Activated CD4-positive, alpha-beta T cell treated with anti-CD3 and anti-CD28 coated beads for 48 hours (primary cell): ENCODE results near the gene POLK.
"Not testable (repeated sequence)": the region's sequence is repeated elsewhere in the genome, so short reads cannot be mapped to it uniquely, and the experiment has no call there.

Source experiments
- DNase-seq: peaks from one replicate; pipeline ENCODE4 v3.0.0-alpha.2; 2020

Gene POLK

DNA sequence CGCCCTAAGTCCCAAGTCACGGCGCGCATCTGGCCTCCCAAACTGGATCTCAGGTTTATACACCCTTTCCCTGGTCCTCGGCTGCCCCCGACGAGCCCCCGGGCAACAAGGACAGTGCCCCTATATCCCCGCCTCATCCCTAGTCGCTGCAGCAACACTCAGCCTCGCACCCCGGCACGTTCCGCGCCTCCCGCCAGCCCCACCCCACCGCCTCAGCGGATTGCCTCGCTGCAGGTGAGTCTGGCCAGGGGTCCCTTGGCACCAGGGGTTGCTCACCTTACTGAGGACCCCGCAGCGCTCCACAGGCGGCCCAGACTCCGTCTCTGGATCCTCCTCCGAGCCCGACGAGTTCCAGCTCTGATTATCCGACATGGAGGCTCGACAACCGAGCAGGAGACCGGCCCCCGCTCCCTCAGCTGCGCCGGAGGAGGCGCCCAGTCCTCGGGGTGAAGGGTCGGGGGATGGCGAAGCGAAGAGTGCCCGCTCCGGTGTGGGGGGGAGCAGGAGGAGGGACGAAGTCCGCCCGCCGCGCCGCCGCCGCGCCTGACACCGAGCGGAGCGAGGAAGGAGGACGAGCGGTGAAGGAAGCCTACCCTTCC, 756 bp upstream of the POLK start:
- peak; percentile 57 for DNase-seq

GRCh38 chr5:75512383-75513074, 838 bp downstream of the POLK start:
- no peak for DNase-seq

DNA sequence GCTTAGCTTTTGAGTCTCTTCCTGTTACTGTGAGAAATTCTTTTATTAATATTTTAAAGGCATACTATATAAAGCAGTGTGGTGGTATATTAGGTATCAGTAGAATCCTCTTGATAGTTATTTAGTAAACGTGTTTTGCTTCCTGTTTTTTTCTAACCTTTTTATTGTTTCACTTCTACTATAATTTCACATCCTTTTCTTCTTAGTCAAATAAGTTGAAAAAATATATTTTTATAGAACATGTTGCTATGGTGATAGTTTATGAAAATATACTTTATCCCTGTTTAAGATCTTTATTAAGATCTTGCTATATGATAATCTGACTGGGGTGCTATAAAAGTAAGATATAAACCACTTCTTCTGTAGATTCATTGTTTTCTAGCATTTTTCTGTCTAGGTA, 2.1 kb downstream of the POLK start:
- DNase-seq, result no peak

DNA sequence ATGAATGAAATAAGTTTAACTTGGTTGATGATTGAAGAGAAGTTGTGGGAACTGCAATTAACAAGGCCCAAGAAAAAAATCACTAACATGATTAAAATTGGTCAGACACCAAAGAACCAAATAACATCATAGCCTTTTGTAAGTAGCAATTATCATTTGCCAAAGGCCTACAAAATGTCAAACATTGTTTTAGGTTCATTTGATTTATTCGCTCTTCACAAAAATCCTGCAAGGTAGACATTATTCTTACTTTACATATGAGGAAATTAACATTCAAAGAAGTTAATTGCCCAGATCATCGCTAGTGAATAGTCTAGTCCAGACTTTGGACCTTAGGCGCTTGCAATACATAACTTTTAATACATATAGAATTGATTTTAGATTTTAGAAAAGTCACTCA, 2.6 kb downstream of the POLK start:
- no peak for DNase-seq

GRCh38 chr5:75519761-75520160, 8.1 kb downstream of the POLK start:
- no peak for DNase-seq

- no peak for DNase-seq
Measured at GRCh38 chr5:75521195-75521594, 9.5 kb downstream of the POLK start.

DNA sequence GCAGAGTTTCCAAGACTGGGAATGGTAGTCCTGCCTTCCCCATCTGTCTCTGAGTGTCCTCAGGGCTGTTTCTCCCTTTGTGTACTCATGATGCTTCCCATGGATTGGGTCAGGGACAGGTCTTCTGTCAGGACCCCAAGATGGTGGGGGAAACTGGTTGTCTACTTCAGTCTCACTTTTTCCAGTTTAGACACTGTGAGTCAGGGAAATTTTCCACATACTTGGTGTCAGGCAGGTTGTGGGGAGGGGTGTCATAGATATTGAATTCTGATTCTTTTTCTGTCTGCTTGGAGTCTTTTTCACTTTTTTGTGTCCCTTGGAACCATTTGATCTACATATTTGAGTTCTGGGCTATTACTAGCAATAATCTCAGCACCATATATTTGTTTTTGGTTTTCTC, 10.3 kb downstream of the POLK start:
- no peak for DNase-seq

GRCh38 chr5:75522542-75522941, 10.9 kb downstream of the POLK start:
- DNase-seq, result no peak

GRCh38 chr5:75523275-75523674, 11.6 kb downstream of the POLK start:
- no peak for DNase-seq

DNA sequence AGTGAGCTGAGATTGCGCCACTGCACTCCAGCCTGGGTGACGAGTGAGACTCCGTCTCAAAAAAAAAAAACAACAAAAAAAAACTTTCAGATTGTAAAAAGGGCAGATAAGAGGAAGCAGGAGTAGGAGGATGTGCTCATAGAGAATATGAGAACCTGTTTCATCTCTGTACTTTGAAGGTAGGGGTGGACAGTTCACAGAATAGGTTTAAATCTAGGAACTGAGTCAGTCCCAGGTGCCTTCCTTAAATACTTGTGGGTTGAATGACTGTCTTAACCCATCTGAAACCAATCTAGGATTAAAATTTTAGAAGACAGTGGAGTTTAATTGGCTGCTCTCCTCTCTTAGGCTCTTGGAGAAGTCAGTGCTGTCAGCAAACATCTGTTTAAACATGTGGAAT, 12.4 kb downstream of the POLK start:
- DNase-seq, result peak; percentile 28

DNA sequence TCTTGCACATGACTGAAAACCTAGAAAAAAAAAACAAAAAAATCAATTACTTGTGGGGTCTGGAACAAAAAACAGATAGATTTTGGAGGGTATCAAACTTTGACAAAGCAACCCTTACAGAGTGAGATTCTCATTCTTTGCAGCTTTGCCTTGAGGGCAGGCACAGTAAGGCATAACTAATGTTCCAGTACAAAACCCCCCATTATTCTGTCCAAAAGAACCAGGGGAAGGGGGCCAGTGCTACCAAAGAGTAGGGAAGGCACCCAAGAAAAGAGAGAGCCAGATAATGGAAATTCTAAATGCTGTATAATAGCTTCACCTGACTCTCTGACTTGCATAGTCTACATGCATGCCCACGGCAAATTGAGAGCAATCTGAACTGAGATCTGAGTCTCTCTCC, 12.9 kb downstream of the POLK start:
- no peak for DNase-seq

- DNase-seq, result no peak
Measured at GRCh38 chr5:75525344-75525743, 13.7 kb downstream of the POLK start.

DNA sequence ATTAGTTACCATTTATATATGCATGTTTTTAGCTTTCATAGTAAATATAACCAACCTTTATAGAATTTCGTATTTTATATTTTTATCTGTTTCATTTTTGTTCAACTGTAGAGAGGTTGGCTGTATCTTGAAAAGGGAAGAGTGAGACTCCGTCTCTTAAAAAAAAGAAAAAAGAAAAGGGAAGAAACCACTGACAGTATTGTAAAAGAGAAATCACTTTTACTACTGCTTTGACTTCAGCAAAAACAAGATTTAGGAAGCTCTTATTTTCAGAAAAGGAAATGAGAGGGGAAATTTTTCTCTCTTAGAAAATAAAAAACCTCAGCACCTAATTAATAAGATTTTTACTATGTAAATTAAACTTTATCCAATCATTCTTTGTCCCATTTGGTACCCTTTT, 14.4 kb downstream of the POLK start:
- no peak for DNase-seq

GRCh38 chr5:75529185-75529584, 17.5 kb downstream of the POLK start:
- DNase-seq, result no peak

DNA sequence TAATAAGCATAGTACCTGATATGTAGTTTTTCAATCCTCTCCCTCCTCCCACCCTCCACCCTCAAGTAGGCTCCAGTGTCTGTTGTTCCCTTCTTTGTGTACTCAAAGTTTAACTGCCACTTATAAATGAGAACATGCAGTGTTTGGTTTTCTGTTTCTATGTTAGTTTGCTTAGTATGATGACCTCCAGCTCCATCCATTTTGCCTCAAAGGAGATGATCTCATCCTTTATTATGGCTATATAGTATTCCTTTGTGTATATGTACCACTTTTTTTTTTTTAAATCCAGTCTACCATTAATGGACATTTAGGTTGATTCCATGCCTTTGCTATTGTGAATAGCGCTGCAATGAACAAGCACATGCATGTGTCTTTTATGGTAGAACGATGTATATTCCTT, 20.5 kb downstream of the POLK start:
- no peak for DNase-seq

DNA sequence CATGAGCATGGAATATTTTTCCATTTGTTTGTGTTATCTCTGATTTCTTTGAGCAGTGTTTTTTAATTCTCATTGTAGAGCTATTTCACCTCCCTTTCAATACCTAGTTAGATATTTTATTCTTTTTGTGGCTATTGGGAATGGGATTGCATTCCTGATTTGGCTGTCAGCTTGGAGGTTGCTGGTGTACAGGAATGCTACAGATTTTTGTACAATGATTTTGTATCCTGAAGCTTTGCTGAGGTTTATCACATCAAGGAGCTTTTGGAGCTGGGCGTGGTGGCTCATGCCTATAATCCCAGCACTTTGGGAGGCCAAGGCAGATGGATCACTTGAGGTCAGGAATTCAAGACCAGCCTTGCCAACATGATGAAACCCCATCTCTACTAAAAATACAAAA, 22.0 kb downstream of the POLK start:
- DNase-seq, result not testable (repeated sequence)

- no peak for DNase-seq
Measured at GRCh38 chr5:75534734-75535133, 23.0 kb downstream of the POLK start.

GRCh38 chr5:75536147-75536546, 24.5 kb downstream of the POLK start:
- no peak for DNase-seq

- DNase-seq, result no peak
Measured at GRCh38 chr5:75536694-75537360, 25.1 kb downstream of the POLK start.

- no peak for DNase-seq
Measured at GRCh38 chr5:75538211-75538610, 26.5 kb downstream of the POLK start.

- no peak for DNase-seq
Measured at GRCh38 chr5:75545131-75545530, 33.4 kb downstream of the POLK start.

DNA sequence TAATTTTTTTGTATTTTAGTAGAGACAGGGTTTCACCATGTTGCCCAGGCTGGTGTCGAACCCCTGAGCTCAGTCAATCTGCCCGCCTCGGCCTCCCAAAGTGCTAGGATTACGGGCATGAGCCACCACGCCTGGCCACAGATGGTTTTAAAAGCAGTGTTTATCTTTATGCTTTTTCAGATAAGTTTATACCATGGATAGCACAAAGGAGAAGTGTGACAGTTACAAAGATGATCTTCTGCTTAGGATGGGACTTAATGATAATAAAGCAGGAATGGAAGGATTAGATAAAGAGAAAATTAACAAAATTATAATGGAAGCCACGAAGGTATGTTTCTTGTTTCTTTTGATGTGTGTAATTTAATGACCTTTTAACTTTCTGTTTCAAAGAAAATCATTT, 35.1 kb downstream of the POLK start:
- no peak for DNase-seq

GRCh38 chr5:75547812-75548211, 36.1 kb downstream of the POLK start:
- no peak for DNase-seq

DNA sequence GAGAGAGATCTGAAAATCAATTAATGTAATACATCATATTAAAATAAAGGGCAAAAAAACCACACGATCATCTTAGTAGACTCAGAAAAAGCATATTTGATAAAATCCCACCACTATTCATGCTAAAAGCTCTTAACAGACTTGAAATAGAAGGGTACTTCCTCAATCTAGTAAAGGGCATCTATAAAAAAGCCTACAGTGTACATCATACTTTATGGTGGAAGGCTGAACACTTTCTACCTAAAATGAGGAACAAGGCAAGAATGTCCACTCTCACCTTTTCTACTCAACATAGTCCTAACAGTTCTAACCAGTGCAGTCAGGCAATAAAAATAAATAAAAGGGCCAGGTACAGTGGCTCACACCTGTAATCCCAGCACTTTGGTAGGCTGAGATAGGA, 38.9 kb downstream of the POLK start:
- no peak for DNase-seq

DNA sequence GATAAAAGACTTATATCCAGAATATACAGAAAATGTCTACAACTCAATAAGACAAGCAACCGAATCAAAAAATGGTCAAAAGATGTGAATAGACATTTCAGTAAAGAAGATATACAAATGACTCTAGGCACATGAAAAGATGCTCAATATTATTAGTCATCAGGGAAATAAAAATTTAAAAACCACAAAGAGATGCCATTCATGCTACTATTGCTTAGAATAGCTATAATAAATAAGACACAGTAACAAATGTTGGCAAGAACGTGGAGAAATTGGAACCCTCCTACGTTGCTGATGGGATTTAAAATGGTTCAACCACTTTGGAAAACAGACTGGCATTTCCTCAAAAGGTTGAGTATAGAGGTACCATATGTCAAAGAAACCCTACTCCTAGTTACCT, 39.8 kb downstream of the POLK start:
- no peak for DNase-seq
